AG04449 (cell line): ENCODE data around the gene UBXN2A.

Source experiments
- CTCF ChIA-PET: fragments of 350-600 bp; formaldehyde crosslinking; extraction: SDS; loops from one replicate; lab custom pipeline; 2021; ENCODE audit warnings: antibody characterized with exemption; lab: Yijun Ruan, JAX
- POLR2A ChIA-PET: fragments of 400-600, 350-600 bp; formaldehyde crosslinking; extraction: SDS; loops from one replicate; lab custom pipeline; 2020; ENCODE audit warnings: antibody characterized with exemption, inconsistent platforms; lab: Yijun Ruan, JAX
- DNase-seq: peaks from one replicate; pipeline ENCODE4 v3.0.0-alpha.2; 2010; ENCODE audit warnings: low read depth, low spot score
- H3K4me3 ChIP-seq: 2 replicates; pipeline ENCODE4 v1.5.1; 2011; ENCODE audit warnings: low read depth, mild to moderate bottlenecking, control low read depth, low read length
- TF ChIP-seq, protein P1 (sequence below): IDR thresholded peaks from one replicate; pipeline ENCODE4 v1.5.1; 2011; ENCODE audit warnings: mild to moderate bottlenecking, moderate library complexity, low read length, control low read depth, inconsistent platforms; ENCODE audit not compliant: insufficient read depth; ENCODE audit errors: missing control alignments

UBXN2A gene

DNA sequence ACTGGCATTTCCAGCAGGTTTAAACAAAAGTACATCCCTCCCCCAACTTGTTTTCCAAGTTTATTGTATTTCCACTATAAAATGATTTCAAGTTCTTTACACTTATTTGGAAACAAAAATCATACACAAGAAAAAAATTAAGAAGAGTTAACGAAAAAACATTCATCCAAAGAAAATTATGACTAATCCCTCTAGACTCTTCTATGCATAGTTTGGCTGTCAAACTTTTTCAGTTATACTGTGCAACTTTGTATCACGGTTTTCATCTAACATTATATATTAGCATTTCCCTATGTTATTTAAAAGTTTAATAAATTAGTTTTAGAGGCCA, 106.3 kb downstream of the UBXN2A start:
- peak overlapping the region; percentile 87 for H3K4me3 ChIP-seq
- no peak for DNase-seq
- TF ChIP-seq, protein P1, sequence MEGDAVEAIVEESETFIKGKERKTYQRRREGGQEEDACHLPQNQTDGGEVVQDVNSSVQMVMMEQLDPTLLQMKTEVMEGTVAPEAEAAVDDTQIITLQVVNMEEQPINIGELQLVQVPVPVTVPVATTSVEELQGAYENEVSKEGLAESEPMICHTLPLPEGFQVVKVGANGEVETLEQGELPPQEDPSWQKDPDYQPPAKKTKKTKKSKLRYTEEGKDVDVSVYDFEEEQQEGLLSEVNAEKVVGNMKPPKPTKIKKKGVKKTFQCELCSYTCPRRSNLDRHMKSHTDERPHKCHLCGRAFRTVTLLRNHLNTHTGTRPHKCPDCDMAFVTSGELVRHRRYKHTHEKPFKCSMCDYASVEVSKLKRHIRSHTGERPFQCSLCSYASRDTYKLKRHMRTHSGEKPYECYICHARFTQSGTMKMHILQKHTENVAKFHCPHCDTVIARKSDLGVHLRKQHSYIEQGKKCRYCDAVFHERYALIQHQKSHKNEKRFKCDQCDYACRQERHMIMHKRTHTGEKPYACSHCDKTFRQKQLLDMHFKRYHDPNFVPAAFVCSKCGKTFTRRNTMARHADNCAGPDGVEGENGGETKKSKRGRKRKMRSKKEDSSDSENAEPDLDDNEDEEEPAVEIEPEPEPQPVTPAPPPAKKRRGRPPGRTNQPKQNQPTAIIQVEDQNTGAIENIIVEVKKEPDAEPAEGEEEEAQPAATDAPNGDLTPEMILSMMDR: no peak
- CTCF ChIA-PET: interaction anchor here (1.5 to 2.4 kb wide), 2 partner anchors 38 to 119 kb away, joined by 7 to 13 read pairs; partner anchors contain the start of genes ATAD2B and TP53I3
- POLR2A ChIA-PET: interaction anchor here (1.4 to 1.7 kb wide), 2 partner anchors 30 to 119 kb away, joined by 7 to 8 read pairs; partner anchors contain the start of genes ATAD2B and SF3B6

DNA sequence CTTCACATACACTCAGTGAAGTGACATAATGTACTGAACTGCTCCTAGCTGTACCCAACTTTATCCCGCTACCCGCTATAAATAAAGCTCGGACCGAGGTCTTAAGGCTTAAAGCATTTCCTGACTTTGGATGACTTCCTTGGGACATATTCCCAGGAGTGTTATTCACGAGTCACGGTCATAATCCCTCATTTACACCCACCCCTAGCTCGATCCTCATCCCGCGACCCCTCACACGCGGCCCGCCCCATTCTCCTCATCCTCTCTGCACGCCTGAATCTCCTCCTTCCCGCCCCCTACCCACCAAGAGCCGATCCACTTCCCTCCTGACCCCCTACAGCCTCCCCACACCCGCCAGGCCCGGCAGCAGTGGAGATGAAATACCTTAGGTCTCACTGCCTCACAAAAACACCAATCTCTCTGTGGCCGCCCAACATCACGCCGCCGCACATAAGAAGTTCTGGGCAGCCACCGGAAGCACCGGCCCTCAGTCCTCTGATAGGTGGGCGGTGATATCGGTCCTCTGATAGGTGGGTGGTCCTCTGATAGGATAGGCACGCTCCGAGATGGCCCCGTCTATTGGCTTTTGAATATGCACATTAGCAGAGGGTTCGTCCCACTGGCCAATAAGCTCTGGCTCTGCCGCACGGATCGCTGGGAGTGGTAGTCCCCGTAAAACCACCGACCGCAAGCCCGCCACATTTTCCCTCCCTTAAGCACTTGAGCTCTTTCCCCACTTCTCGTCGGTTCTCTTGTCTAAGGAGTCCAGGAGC, 106.9 kb downstream of the UBXN2A start, which contains the start of gene WDCP:
Gene WDCP, minus strand, starts transcription at position 462 of the 773 bp plus-strand sequence. CDS start 7,897 bp downstream, outside the sequence.
- ChIA-PET POLR2A (interaction anchor here (0.6 to 1.7 kb wide), 8 partner anchors 8 to 120 kb away, joined by 3 to 9 read pairs (median 6); partner anchors contain the start of genes ATAD2B, SF3B6 and TP53I3), CTCF (interaction anchor here (0.7 to 2.4 kb wide), 4 partner anchors 12 to 120 kb away, joined by 3 to 13 read pairs (median 5); partner anchors contain the start of genes ATAD2B and TP53I3)
- peak; percentile 93 for DNase-seq
- peak within 1 kb of the TSS; percentile 87 for H3K4me3 ChIP-seq
- TF ChIP-seq, protein P1: no peak

DNA sequence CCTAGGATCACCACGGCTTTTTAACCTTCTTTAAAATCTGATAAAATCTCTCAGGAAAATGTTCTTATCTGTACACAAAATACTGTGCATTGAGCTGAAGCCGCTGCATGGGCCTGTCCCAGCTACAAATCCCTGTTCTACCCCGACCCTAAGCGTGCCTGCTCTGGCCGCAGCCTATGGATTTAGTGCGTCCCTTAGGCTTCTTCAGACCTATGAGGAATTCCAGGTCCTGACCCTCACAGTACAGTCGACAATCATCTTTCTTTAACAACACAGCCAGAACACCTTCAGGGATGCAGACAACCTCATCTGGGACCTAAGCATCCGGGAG, 107.4 kb downstream of the UBXN2A start:
- no peak overlapping the region for H3K4me3 ChIP-seq

DNA sequence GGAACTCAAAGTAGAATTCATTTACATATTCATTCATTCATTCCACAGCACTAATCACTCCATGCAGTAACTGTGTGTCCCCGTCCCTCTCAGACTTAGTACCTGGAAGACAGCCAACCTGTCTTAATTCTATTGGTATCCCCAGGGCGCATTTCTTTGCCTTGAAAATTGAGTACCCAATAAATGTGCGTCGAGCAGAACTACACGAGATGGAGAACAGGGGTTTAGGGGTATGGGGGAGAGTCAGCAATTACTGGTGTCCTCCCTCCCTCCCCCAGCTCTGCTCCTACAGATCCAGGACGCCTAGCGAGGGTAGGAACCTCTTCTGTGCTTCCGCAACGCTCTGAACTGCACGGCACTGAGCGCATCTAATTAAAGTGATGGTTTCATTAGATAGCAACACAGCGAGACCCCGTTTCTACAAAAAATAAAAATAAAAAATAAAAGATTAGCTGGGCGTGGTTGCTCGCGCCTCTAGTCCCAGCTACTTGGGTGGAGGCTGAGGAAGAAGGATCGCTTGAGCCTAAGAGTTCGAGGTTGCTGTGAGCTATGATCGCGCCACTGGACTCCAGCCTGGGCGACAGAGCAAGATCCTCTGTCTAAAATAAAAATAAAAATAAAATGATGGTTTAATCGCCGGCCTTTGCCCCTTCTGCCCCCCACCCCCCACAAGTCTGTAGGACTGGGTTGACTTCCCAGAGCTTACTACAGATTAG, 108.7 kb downstream of the UBXN2A start:
- CTCF ChIA-PET: interaction anchor here (1.1 kb wide), 1 partner anchor 36 kb away, joined by 4 read pairs; the partner anchor contains the start of gene TP53I3
- POLR2A ChIA-PET: interaction anchor here (1.1 kb wide), 1 partner anchor 122 kb away, joined by 3 read pairs; the partner anchor contains the start of gene ATAD2B
- TF ChIP-seq, protein P1: no peak
- peak overlapping the region; percentile 64 for H3K4me3 ChIP-seq
- no peak for DNase-seq

More for the DNA sequence above, 107.4 kb downstream of the UBXN2A start:
- DNase-seq: no peak
- ChIA-PET POLR2A (interaction anchor here (0.6 to 1.7 kb wide), 8 partner anchors 9 to 121 kb away, joined by 3 to 9 read pairs (median 6); partner anchors contain the start of genes ATAD2B, SF3B6 and TP53I3), CTCF (interaction anchor here (0.7 to 2.4 kb wide), 4 partner anchors 12 to 121 kb away, joined by 3 to 13 read pairs (median 5); partner anchors contain the start of genes ATAD2B and TP53I3)
- TF ChIP-seq, protein P1: no peak

GRCh38 chr2:24049485-24050021, 109.3 kb downstream of the UBXN2A start, which contains the start of gene FKBP1B:
Gene FKBP1B (plus strand): TSS chr2:24049741. CDS start chr2:24049850, 109 bp downstream.
- TF ChIP-seq, protein P1: no peak
- ChIA-PET CTCF (interaction anchor here (1.1 to 2.0 kb wide), 2 partner anchors 16 to 35 kb away, joined by 4 to 11 read pairs; partner anchors contain the start of gene TP53I3), POLR2A (interaction anchor here (1.1 kb wide), 1 partner anchor 122 kb away, joined by 3 read pairs; the partner anchor contains the start of gene ATAD2B)
- no peak for DNase-seq
- H3K4me3 ChIP-seq: peak within 1 kb of the TSS; percentile 64
